Lung (tissue), 12 donors: ENCODE data around the gene CDC42BPG. TPM values are rescaled to one million over a fixed set of nuclear protein-coding genes. Genes with fewer than 3 reads are reported as not detected.

ENCODE experiments used
- ATAC-seq: fragments of 200-7000 bp; cut with Tn5 transposase; one replicate; pipeline ENCODE4 v1.9.1; 2020; ENCODE audit warnings: moderate number of reproducible peaks; ENCODE audit not compliant: insufficient read depth, low FRiP score
- DNase-seq, 3 donors: peaks; one replicate each; pipeline ENCODE4 v3.0.0-alpha.2; 2013 to 2017
- H3K27ac ChIP-seq, 2 donors: one replicate each; pipeline ENCODE4 v1.5.1; 2013; ENCODE audit warnings: mild to moderate bottlenecking in 2 of 2, moderate library complexity in 2 of 2, control low read depth in 1 of 2, inconsistent platforms in 1 of 2, low read depth in 1 of 2, low read length in 1 of 2
- H3K27me3 ChIP-seq, 3 donors: one replicate each; pipeline ENCODE4 v1.5.1; 2013; ENCODE audit warnings: low read length in 2 of 3; ENCODE audit not compliant: control insufficient read depth in 3 of 3, insufficient read depth in 3 of 3
- H3K36me3 ChIP-seq, 4 donors: one replicate each; pipeline ENCODE4 v1.5.1; 2013; ENCODE audit warnings: low read length in 4 of 4, mild to moderate bottlenecking in 1 of 4, moderate library complexity in 1 of 4; ENCODE audit not compliant: control insufficient read depth in 4 of 4, insufficient read depth in 4 of 4
- H3K4me1 ChIP-seq, 5 donors: one replicate each; pipeline ENCODE4 v1.5.1; 2013; ENCODE audit warnings: low read length in 5 of 5, mild to moderate bottlenecking in 2 of 5, moderate library complexity in 1 of 5; ENCODE audit not compliant: control insufficient read depth in 5 of 5, insufficient read depth in 5 of 5
- H3K4me3 ChIP-seq: one replicate; pipeline ENCODE4 v1.5.1; 2013; ENCODE audit warnings: mild to moderate bottlenecking, control low read depth, moderate library complexity
- H3K9ac ChIP-seq, 2 donors: one replicate each; pipeline ENCODE4 v1.5.1; 2013; ENCODE audit warnings: low read length in 2 of 2, control low read depth in 1 of 2; ENCODE audit not compliant: insufficient read depth in 1 of 2
- H3K9me3 ChIP-seq, 4 donors: one replicate each; pipeline ENCODE4 v1.5.1; 2013; ENCODE audit warnings: low read length in 3 of 4, mild to moderate bottlenecking in 1 of 4, moderate library complexity in 1 of 4; ENCODE audit not compliant: control insufficient read depth in 4 of 4, insufficient read depth in 3 of 4
- WGBS, 2 donors: extraction: QIAGEN DNeasy Blood & Tissue Kit; methylation state at CpG; one replicate each; pipeline ENCODE4 v1.1.7; 2013; 5-methylcytosine and 5-hydroxymethylcytosine counted together
- polyA plus RNA-seq, 2 donors: library from polyadenylated mRNA; stranded (reverse); fragments of 200-250 nt; gene quantifications; one replicate each; pipeline ENCODE4 v1.2.1, GENCODE V29; 2013
- total RNA-seq, 2 donors: library from RNA; depleted of rRNA in 1 of 2; stranded (reverse); fragments of >200 nt in 1 of 2; gene quantifications; one replicate each; pipeline ENCODE4 v1.2.1, GENCODE V29; 2014 to 2021
- TF ChIP-seq, protein P1 (sequence below): IDR thresholded peaks from 2 replicates; pipeline ENCODE4 v1.5.1; 2012; ENCODE audit warnings: mild to moderate bottlenecking; ENCODE audit errors: control extremely low read depth, extremely low read depth
- donor health status: control.
- donor health status: control.
- donor health status: Bipolar disorder and iron deficiency.
- donor health status: healthy.
- donor health status: DM: yes; HTN: yes; CAD: no.

The CDC42BPG gene
- total and polyA plus RNA-seq, 4 donors, result 7.1 to 23.5 (median 10.6) TPM

- 92% methylated on average over 10 of the region's 10 CpGs for WGBS, 2 donors
- H3K27me3 ChIP-seq, result no peaks in the 10 kb centered on the region
- H3K4me1 ChIP-seq, result no peaks in the 10 kb centered on the region
- H3K4me3 ChIP-seq, result no peak overlapping the region
- ATAC-seq (no peak), DNase-seq (no peak)
- no peaks in the 10 kb centered on the region for H3K9me3 ChIP-seq
- TF ChIP-seq, protein P1, sequence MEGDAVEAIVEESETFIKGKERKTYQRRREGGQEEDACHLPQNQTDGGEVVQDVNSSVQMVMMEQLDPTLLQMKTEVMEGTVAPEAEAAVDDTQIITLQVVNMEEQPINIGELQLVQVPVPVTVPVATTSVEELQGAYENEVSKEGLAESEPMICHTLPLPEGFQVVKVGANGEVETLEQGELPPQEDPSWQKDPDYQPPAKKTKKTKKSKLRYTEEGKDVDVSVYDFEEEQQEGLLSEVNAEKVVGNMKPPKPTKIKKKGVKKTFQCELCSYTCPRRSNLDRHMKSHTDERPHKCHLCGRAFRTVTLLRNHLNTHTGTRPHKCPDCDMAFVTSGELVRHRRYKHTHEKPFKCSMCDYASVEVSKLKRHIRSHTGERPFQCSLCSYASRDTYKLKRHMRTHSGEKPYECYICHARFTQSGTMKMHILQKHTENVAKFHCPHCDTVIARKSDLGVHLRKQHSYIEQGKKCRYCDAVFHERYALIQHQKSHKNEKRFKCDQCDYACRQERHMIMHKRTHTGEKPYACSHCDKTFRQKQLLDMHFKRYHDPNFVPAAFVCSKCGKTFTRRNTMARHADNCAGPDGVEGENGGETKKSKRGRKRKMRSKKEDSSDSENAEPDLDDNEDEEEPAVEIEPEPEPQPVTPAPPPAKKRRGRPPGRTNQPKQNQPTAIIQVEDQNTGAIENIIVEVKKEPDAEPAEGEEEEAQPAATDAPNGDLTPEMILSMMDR, result no peak
- H3K27ac ChIP-seq, result no peak overlapping the region
- no peak overlapping the region for H3K9ac ChIP-seq
- H3K36me3 ChIP-seq, result peaks cover 0 to 20% (median 0%) of the 10 kb centered on the region in 4 donors
Measured at GRCh38 chr11:64833509-64833908, 10.9 kb downstream of the CDC42BPG start.

DNA sequence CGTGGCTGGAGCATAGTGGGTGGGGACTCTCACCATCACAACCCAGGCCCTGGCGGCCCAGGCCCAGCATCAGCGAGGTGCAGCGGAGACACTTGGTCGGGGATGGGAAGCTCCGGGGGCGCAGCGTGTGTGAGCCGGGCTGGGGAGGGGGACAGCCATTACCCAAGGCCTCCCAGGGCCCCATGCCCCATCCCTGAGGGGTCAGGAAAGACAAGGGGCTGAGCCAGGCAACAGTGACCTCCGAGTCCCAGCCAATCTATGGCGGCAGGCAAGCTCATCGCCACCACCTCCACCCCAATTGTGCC lies 11.3 kb downstream of the CDC42BPG start:
- ATAC-seq, result no peak
- H3K9me3 ChIP-seq, result no peaks in the 10 kb centered on the region
- peaks cover 0 to 19% (median 0%) of the 10 kb centered on the region in 4 donors for H3K36me3 ChIP-seq
- 90 to 96% methylated on average over 12 of the region's 12 CpGs for WGBS, 2 donors
- DNase-seq, result no peak
- no peak overlapping the region for H3K4me3 ChIP-seq
- H3K27me3 ChIP-seq, result no peaks in the 10 kb centered on the region
- H3K4me1 ChIP-seq, result no peaks in the 10 kb centered on the region
- TF ChIP-seq, protein P1, result no peak
- no peak overlapping the region for H3K27ac ChIP-seq
- H3K9ac ChIP-seq, result no peak overlapping the region

GRCh38 chr11:64832467-64833197 lies 11.8 kb downstream of the CDC42BPG start:
- no peak for DNase-seq
- no peaks in the 10 kb centered on the region for H3K4me1 ChIP-seq

More at GRCh38 chr11:64832467-64833197, 11.8 kb downstream of the CDC42BPG start:
- Histone ChIP-seq H3K4me3 (no peak overlapping the region), H3K9me3 (no peaks in the 10 kb centered on the region), H3K27ac (no peak overlapping the region), H3K27me3 (no peaks in the 10 kb centered on the region), H3K9ac (no peak overlapping the region), H3K36me3 (peaks cover 0 to 20% (median 0%) of the 10 kb centered on the region in 4 donors)
- ATAC-seq, result no peak
- TF ChIP-seq, protein P1, result no peak
- WGBS, 2 donors, result 95% methylated on average over 21 of the region's 21 CpGs
